Endothelial cell (in vitro differentiated cells): ENCODE data around the gene HIGD1C. TPM values are rescaled to one million over a fixed set of nuclear protein-coding genes. Genes with fewer than 3 reads are reported as not detected.
"Not testable (repeated sequence)": the region's sequence is repeated elsewhere in the genome, so short reads cannot be mapped to it uniquely, and the experiment has no call there.

Experiments
- DNase-seq: peaks from one replicate; pipeline ENCODE4 v3.0.0; 2021; ENCODE audit warnings: low spot score
- H3K27ac Mint-ChIP-seq: one replicate; pipeline ENCODE4 v1.8.0; 2021; ENCODE audit warnings: mixed read lengths, inconsistent platforms; ENCODE audit not compliant: unreplicated experiment
- H3K27me3 Mint-ChIP-seq: one replicate; pipeline ENCODE4 v1.8.0; 2021; ENCODE audit warnings: mild to moderate bottlenecking, moderate library complexity, mixed read lengths, inconsistent platforms; ENCODE audit not compliant: unreplicated experiment
- H3K36me3 Mint-ChIP-seq: one replicate; pipeline ENCODE4 v1.8.0; 2021; ENCODE audit warnings: mild to moderate bottlenecking, low read depth, mixed read lengths, inconsistent platforms; ENCODE audit not compliant: unreplicated experiment
- H3K4me1 Mint-ChIP-seq: one replicate; pipeline ENCODE4 v1.8.0; 2021; ENCODE audit warnings: mild to moderate bottlenecking, mixed read lengths, inconsistent platforms; ENCODE audit not compliant: unreplicated experiment
- H3K4me3 Mint-ChIP-seq: one replicate; pipeline ENCODE4 v1.8.0; 2021; ENCODE audit warnings: mild to moderate bottlenecking, mixed read lengths, inconsistent platforms; ENCODE audit not compliant: unreplicated experiment
- H3K9me3 Mint-ChIP-seq: one replicate; pipeline ENCODE4 v1.8.0; 2021; ENCODE audit warnings: mixed read lengths, inconsistent platforms; ENCODE audit not compliant: unreplicated experiment
- total RNA-seq: library from RNA; stranded (reverse); fragmentation: NEBNext Ultra II Directional; extraction: Animal tissue kit (Norgen Biotek cat#: 25700); gene quantifications from one replicate; pipeline ENCODE4 v1.2.1, GENCODE V29; 2021; ENCODE audit not compliant: unreplicated experiment
- TF ChIP-seq, protein P1 (sequence below): fragments of 200-600 bp; sonication (generic); IDR thresholded peaks from one replicate; pipeline ENCODE4 v1.5.0; 2021; ENCODE audit warnings: antibody characterized with exemption; ENCODE audit not compliant: unreplicated experiment

HIGD1C gene
- total RNA-seq, 1 donor from 2014 or later, result not detected

GRCh38 chr12:50951112-50951511 lies 1.2 kb upstream of the HIGD1C start:
- H3K27ac Mint-ChIP-seq, result no peak overlapping the region
- TF ChIP-seq, protein P1, sequence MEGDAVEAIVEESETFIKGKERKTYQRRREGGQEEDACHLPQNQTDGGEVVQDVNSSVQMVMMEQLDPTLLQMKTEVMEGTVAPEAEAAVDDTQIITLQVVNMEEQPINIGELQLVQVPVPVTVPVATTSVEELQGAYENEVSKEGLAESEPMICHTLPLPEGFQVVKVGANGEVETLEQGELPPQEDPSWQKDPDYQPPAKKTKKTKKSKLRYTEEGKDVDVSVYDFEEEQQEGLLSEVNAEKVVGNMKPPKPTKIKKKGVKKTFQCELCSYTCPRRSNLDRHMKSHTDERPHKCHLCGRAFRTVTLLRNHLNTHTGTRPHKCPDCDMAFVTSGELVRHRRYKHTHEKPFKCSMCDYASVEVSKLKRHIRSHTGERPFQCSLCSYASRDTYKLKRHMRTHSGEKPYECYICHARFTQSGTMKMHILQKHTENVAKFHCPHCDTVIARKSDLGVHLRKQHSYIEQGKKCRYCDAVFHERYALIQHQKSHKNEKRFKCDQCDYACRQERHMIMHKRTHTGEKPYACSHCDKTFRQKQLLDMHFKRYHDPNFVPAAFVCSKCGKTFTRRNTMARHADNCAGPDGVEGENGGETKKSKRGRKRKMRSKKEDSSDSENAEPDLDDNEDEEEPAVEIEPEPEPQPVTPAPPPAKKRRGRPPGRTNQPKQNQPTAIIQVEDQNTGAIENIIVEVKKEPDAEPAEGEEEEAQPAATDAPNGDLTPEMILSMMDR, result no peak
- no peak for DNase-seq
- H3K9me3 Mint-ChIP-seq, result no peaks in the 10 kb centered on the region
- no peaks in the 10 kb centered on the region for H3K4me1 Mint-ChIP-seq
- H3K27me3 Mint-ChIP-seq, result no peaks in the 10 kb centered on the region
- no peaks in the 10 kb centered on the region for H3K36me3 Mint-ChIP-seq
- H3K4me3 Mint-ChIP-seq, result no peak overlapping the region

GRCh38 chr12:50953047-50953446 lies 703 bp downstream of the HIGD1C start:
- TF ChIP-seq, protein P1, result no peak
- Mint-ChIP-seq H3K4me1 (no peaks in the 10 kb centered on the region), H3K4me3 (no peak overlapping the region), H3K36me3 (no peaks in the 10 kb centered on the region), H3K9me3 (no peaks in the 10 kb centered on the region), H3K27me3 (peaks cover 2% of the 10 kb centered on the region), H3K27ac (no peak overlapping the region)
- DNase-seq, result no peak

GRCh38 chr12:50954789-50955188 lies 2.4 kb downstream of the HIGD1C start:
- not testable (repeated sequence) for H3K27ac Mint-ChIP-seq

DNA sequence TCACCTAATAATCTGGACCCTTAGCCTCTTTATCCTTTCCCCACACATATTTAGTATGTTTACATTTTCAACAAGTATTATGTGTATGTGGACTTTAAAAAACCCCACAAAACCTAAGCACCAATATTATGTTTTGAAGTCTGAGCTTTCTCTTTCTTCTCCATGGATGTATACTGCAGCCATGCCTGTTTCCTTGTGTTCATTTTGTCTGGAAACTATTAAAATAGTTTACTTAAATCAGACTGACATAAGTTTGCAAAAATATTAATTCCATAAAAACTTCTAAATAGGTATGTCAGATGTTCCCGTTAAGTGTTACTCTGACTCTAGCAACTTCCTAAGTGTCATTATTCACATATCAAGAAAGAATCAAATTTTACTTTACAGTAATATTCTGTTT lies 2.9 kb downstream of the HIGD1C start:
- Mint-ChIP-seq H3K9me3 (no peaks in the 10 kb centered on the region), H3K4me1 (no peaks in the 10 kb centered on the region), H3K36me3 (no peaks in the 10 kb centered on the region), H3K27me3 (peaks cover 2% of the 10 kb centered on the region), H3K4me3 (no peak overlapping the region), H3K27ac (no peak overlapping the region)
- DNase-seq, result no peak
- TF ChIP-seq, protein P1, result no peak

More at GRCh38 chr12:50954789-50955188, 2.4 kb downstream of the HIGD1C start:
- H3K4me3 Mint-ChIP-seq, DNase-seq, H3K36me3 Mint-ChIP-seq, H3K4me1 Mint-ChIP-seq, H3K27me3 Mint-ChIP-seq, H3K9me3 Mint-ChIP-seq: not testable (repeated sequence)

GRCh38 chr12:50955697-50956096 lies 3.4 kb downstream of the HIGD1C start:
- H3K9me3 Mint-ChIP-seq, result no peaks in the 10 kb centered on the region
- H3K27ac Mint-ChIP-seq, result no peak overlapping the region
- H3K36me3 Mint-ChIP-seq, result no peaks in the 10 kb centered on the region
- TF ChIP-seq, protein P1, result no peak
- no peak for DNase-seq
- H3K4me1 Mint-ChIP-seq, result no peaks in the 10 kb centered on the region
- H3K27me3 Mint-ChIP-seq, result peaks cover 2% of the 10 kb centered on the region
- H3K4me3 Mint-ChIP-seq, result no peak overlapping the region

DNA sequence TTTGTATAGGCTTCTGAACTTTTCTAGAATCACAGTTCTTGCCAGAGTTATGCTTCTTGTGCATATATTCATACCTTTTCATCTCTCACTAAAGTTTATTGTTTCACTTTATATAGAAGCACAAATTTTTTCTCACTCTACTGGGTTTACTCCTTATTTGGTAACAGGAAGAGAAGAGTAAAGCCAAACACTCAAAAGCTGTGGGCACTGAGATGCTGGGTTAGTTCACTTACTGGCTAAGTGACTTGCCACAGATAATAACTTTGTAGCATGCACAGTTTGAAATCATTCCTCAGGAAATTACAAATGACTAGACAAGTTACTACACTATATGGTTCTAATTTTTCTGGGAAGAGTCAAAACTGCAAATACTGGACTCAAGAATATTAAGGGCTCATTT lies 7.8 kb downstream of the HIGD1C start:
- no peaks in the 10 kb centered on the region for H3K9me3 Mint-ChIP-seq
- TF ChIP-seq, protein P1, result no peak
- H3K4me1 Mint-ChIP-seq, result no peaks in the 10 kb centered on the region
- no peaks in the 10 kb centered on the region for H3K36me3 Mint-ChIP-seq
- no peak overlapping the region for H3K4me3 Mint-ChIP-seq
- peaks cover 2% of the 10 kb centered on the region for H3K27me3 Mint-ChIP-seq
- DNase-seq, result no peak
- no peak overlapping the region for H3K27ac Mint-ChIP-seq
